Hepatocyte (in vitro differentiated cells): ENCODE data around the gene ASB2. TPM values are rescaled to one million over a fixed set of nuclear protein-coding genes. Genes with fewer than 3 reads are reported as not detected.
A peak's percentile ranks its signal among the peaks of the same experiment; 100 is the strongest.

Source experiments
- DNase-seq: peaks from one replicate; pipeline ENCODE4 v3.0.0-alpha.2; 2016; ENCODE audit warnings: low spot score
- H2AFZ ChIP-seq: fragments of 200-600 bp; sonication (generic); 2 replicates; pipeline ENCODE4 v1.6.0; 2016; ENCODE audit warnings: antibody characterized with exemption, mild to moderate bottlenecking
- H3K27ac ChIP-seq: fragments of 200-600 bp; sonication (generic); 2 replicates; pipeline ENCODE4 v1.5.1; 2016; ENCODE audit warnings: mild to moderate bottlenecking
- H3K27me3 ChIP-seq: fragments of 200-600 bp; sonication (generic); 2 replicates; pipeline ENCODE4 v1.6.1; 2016
- H3K36me3 ChIP-seq: fragments of 200-600 bp; sonication (generic); replicated peaks from 2 replicates; pipeline ENCODE4 v1.5.1; 2016; ENCODE audit warnings: low read depth; ENCODE audit not compliant: insufficient read depth
- H3K4me1 ChIP-seq: fragments of 200-600 bp; sonication (generic); 2 replicates; pipeline ENCODE4 v1.5.1; 2016; ENCODE audit warnings: mild to moderate bottlenecking, moderate library complexity; ENCODE audit not compliant: insufficient read depth
- H3K4me2 ChIP-seq: fragments of 200-600 bp; sonication (generic); 2 replicates; pipeline ENCODE4 v1.6.0; 2016
- H3K4me3 ChIP-seq: fragments of 200-600 bp; sonication (generic); 2 replicates; pipeline ENCODE4 v1.5.1; 2016; ENCODE audit warnings: mild to moderate bottlenecking
- H3K79me2 ChIP-seq: fragments of 200-600 bp; sonication (generic); 2 replicates; pipeline ENCODE4 v1.6.0; 2017; ENCODE audit warnings: mild to moderate bottlenecking
- H3K9me2 ChIP-seq: fragments of 200-600 bp; sonication (generic); replicated peaks from 2 replicates; pipeline ENCODE4 v1.6.0; 2017; ENCODE audit warnings: mild to moderate bottlenecking; ENCODE audit not compliant: insufficient read depth
- H3K9me3 ChIP-seq: fragments of 200-600 bp; sonication (generic); 2 replicates; pipeline ENCODE4 v1.5.1; 2016; ENCODE audit warnings: low read depth, mild to moderate bottlenecking
- H4K20me1 ChIP-seq: fragments of 200-600 bp; sonication (generic); 2 replicates; pipeline ENCODE4 v1.6.0; 2016; ENCODE audit warnings: mild to moderate bottlenecking; ENCODE audit not compliant: insufficient read depth, poor library complexity, severe bottlenecking
- CTCF ChIP-seq: fragments of 200-600 bp; sonication (generic); IDR thresholded peaks from 2 replicates; pipeline ENCODE4 v1.5.1; 2016; ENCODE audit warnings: antibody characterized with exemption, mild to moderate bottlenecking; ENCODE audit not compliant: poor library complexity
- EZH2 ChIP-seq: fragments of 200-600 bp; sonication (generic); IDR thresholded peaks from 2 replicates; pipeline ENCODE4 v1.6.1; 2016; ENCODE audit warnings: antibody characterized with exemption, mild to moderate bottlenecking, borderline replicate concordance
- EZH2phosphoT487 ChIP-seq: fragments of 200-600 bp; sonication (generic); IDR thresholded peaks from one replicate; pipeline ENCODE4 v1.6.1; 2018; ENCODE audit warnings: antibody characterized with exemption, mild to moderate bottlenecking, low read depth, moderate library complexity; ENCODE audit not compliant: unreplicated experiment, severe bottlenecking
- WGBS: methylation state at CpG from one replicate; pipeline ENCODE4 v1.1.6; 2016; ENCODE audit warnings: low lambda C conversion rate; ENCODE audit errors: missing lambda C conversion rate; 5-methylcytosine and 5-hydroxymethylcytosine counted together
- polyA plus RNA-seq: library from polyadenylated mRNA; unstranded; fragments of >200 nt; fragmentation: Nextera tagmentation; extraction: Ambion mirVana; gene quantifications from 2 replicates; pipeline ENCODE4 v1.2.1, GENCODE V29; 2016
- total RNA-seq: library from RNA; depleted of rRNA; stranded (reverse); fragments of >200 nt; gene quantifications from 2 replicates; pipeline ENCODE4 v1.2.3, GENCODE V29; 2014

Gene ASB2
- total and polyA plus RNA-seq, 2 experiments from 2014 or later: 0.27 to 0.53 TPM

- WGBS: 82% methylated on average over 15 of the region's 15 CpGs
- H3K79me2 ChIP-seq: no peaks in the 10 kb centered on the region
- DNase-seq: no peak
- H3K27me3 ChIP-seq: no peaks in the 10 kb centered on the region
- no peaks in the 10 kb centered on the region for H3K9me2 ChIP-seq
- no peak overlapping the region for H3K4me2 ChIP-seq
- H2AFZ ChIP-seq: no peak overlapping the region
- H3K36me3 ChIP-seq: no peaks in the 10 kb centered on the region
- H3K4me1 ChIP-seq: no peaks in the 10 kb centered on the region
- H4K20me1 ChIP-seq: no peaks in the 10 kb centered on the region
- H3K4me3 ChIP-seq: no peak overlapping the region
- TF ChIP-seq EZH2 (no peak), CTCF (no peak), EZH2phosphoT487 (no peak)
- H3K27ac ChIP-seq: no peak overlapping the region
- H3K9me3 ChIP-seq: no peaks in the 10 kb centered on the region
Measured at GRCh38 chr14:93970965-93971634, 5.3 kb downstream of the ASB2 start.

GRCh38 chr14:93970585-93970964, 5.8 kb downstream of the ASB2 start:
- TF ChIP-seq CTCF (peak; percentile 35), EZH2phosphoT487 (no peak)
- Histone ChIP-seq H3K9me3 (no peaks in the 10 kb centered on the region), H2AFZ (no peak overlapping the region), H3K4me1 (no peaks in the 10 kb centered on the region), H3K4me3 (no peak overlapping the region), H3K4me2 (no peak overlapping the region), H3K79me2 (no peaks in the 10 kb centered on the region), H3K27ac (no peak overlapping the region), H3K9me2 (no peaks in the 10 kb centered on the region), H3K36me3 (no peaks in the 10 kb centered on the region), H4K20me1 (no peaks in the 10 kb centered on the region), H3K27me3 (no peaks in the 10 kb centered on the region)
- DNase-seq: no peak
- WGBS: 52% methylated on average over 9 of the region's 9 CpGs

GRCh38 chr14:93969082-93969828, 7.1 kb downstream of the ASB2 start:
- no peaks in the 10 kb centered on the region for H3K27me3 ChIP-seq
- no peak overlapping the region for H3K4me3 ChIP-seq
- no peak overlapping the region for H3K4me2 ChIP-seq
- no peak overlapping the region for H3K27ac ChIP-seq
- H3K36me3 ChIP-seq: no peaks in the 10 kb centered on the region
- H3K4me1 ChIP-seq: no peaks in the 10 kb centered on the region
- no peaks in the 10 kb centered on the region for H3K9me2 ChIP-seq
- DNase-seq: no peak
- no peaks in the 10 kb centered on the region for H3K9me3 ChIP-seq
- H4K20me1 ChIP-seq: no peaks in the 10 kb centered on the region
- no peaks in the 10 kb centered on the region for H3K79me2 ChIP-seq
- TF ChIP-seq EZH2 (no peak), EZH2phosphoT487 (no peak), CTCF (no peak)
- 84% methylated on average over 12 of the region's 12 CpGs for WGBS
- H2AFZ ChIP-seq: no peak overlapping the region
